ENCODE data around the gene PHEX. TPM values are rescaled to one million over a fixed set of nuclear protein-coding genes. Genes with fewer than 3 reads are reported as not detected.

PHEX gene
- total and polyA plus RNA-seq, 7 donors, result 0.16 to 0.83 (median 0.71) TPM; not detected in 2

GRCh38 chrX:22186165-22186564, 154.0 kb downstream of the PHEX start:
- Histone ChIP-seq H3K27ac (no peak overlapping the region), H3K27me3 (no peaks in the 10 kb centered on the region), H3K4me3 (no peak overlapping the region), H3K4me1 (no peaks in the 10 kb centered on the region), H3K9me3 (no peaks in the 10 kb centered on the region), H3K36me3 (no peaks in the 10 kb centered on the region)
- intact Hi-C loops (cut with DNase I), result no loop called here
- TF ChIP-seq POLR2A (IDR thresholded peaks at IDR 0.05), result no peak
- TF ChIP-seq EP300 (IDR thresholded peaks at IDR 0.05), result no peak
- no peak for TF ChIP-seq CTCF (IDR thresholded peaks at IDR 0.05)
- TF ChIP-seq POLR2AphosphoS5 (IDR thresholded peaks at IDR 0.05), result no peak
- DNase-seq, result no peak
- WGBS, 2 donors, result 22 to 70% methylated on average over 2 of the region's 2 CpGs

- TF ChIP-seq POLR2A (IDR thresholded peaks at IDR 0.05) (no peak), CTCF (IDR thresholded peaks at IDR 0.05) (peak; percentile 25 to 60 (median 46)), EP300 (IDR thresholded peaks at IDR 0.05) (no peak), POLR2AphosphoS5 (IDR thresholded peaks at IDR 0.05) (no peak)
- H3K27me3 ChIP-seq, result no peaks in the 10 kb centered on the region
- H3K4me1 ChIP-seq, result no peaks in the 10 kb centered on the region
- DNase-seq, result peak; percentile 80
- 6 to 22% methylated on average over 13 of the region's 13 CpGs for WGBS, 2 donors
- no peaks in the 10 kb centered on the region for H3K9me3 ChIP-seq
- no peak overlapping the region for H3K27ac ChIP-seq
- H3K36me3 ChIP-seq, result no peaks in the 10 kb centered on the region
- H3K4me3 ChIP-seq, result no peak overlapping the region
- intact Hi-C loops (cut with DNase I), result loop anchor here (5.0 kb wide), 2 partner anchors 55 to 205 kb away; no protein-coding TSS in a partner anchor
Observed at GRCh38 chrX:22192419-22193060, 160.4 kb downstream of the PHEX start.

GRCh38 chrX:22193851-22194659, 161.9 kb downstream of the PHEX start:
- DNase-seq, result no peak
- Histone ChIP-seq H3K27me3 (no peaks in the 10 kb centered on the region), H3K9me3 (no peaks in the 10 kb centered on the region), H3K36me3 (no peaks in the 10 kb centered on the region), H3K4me3 (no peak overlapping the region), H3K4me1 (no peaks in the 10 kb centered on the region), H3K27ac (no peak overlapping the region)
- TF ChIP-seq POLR2AphosphoS5 (IDR thresholded peaks at IDR 0.05) (no peak), EP300 (IDR thresholded peaks at IDR 0.05) (no peak), POLR2A (IDR thresholded peaks at IDR 0.05) (no peak)
- intact Hi-C loops (cut with DNase I), result loop anchor here (5.0 kb wide), 2 partner anchors 57 to 207 kb away; no protein-coding TSS in a partner anchor
- 63 to 72% methylated on average over 8 of the region's 8 CpGs for WGBS, 2 donors

- no peaks in the 10 kb centered on the region for H3K9me3 ChIP-seq
- DNase-seq, result no peak
- H3K36me3 ChIP-seq, result no peaks in the 10 kb centered on the region
- TF ChIP-seq CTCF (IDR thresholded peaks at IDR 0.05), result no peak
- no peak for TF ChIP-seq POLR2A (IDR thresholded peaks at IDR 0.05)
- TF ChIP-seq EP300 (IDR thresholded peaks at IDR 0.05), result no peak
- no peak for TF ChIP-seq POLR2AphosphoS5 (IDR thresholded peaks at IDR 0.05)
- H3K4me1 ChIP-seq, result no peaks in the 10 kb centered on the region
- WGBS, 2 donors, result 14 to 65% methylated on average over 1 of the region's 1 CpG
- no peak overlapping the region for H3K27ac ChIP-seq
- intact Hi-C loops (cut with DNase I), result loop anchor here (5.0 kb wide), 2 partner anchors 57 to 207 kb away; no protein-coding TSS in a partner anchor
- no peaks in the 10 kb centered on the region for H3K27me3 ChIP-seq
- H3K4me3 ChIP-seq, result no peak overlapping the region
Observed at GRCh38 chrX:22194660-22194945, 162.5 kb downstream of the PHEX start.

GRCh38 chrX:22196149-22196548, 164.0 kb downstream of the PHEX start:
- WGBS, 2 donors, result 96 to 98% methylated on average over 1 of the region's 1 CpG
- intact Hi-C loops (cut with DNase I), result no loop called here

More at GRCh38 chrX:22196149-22196548, 164.0 kb downstream of the PHEX start:
- Histone ChIP-seq H3K9me3 (no peaks in the 10 kb centered on the region), H3K27me3 (no peaks in the 10 kb centered on the region), H3K27ac (no peak overlapping the region), H3K4me1 (no peaks in the 10 kb centered on the region), H3K4me3 (no peak overlapping the region), H3K36me3 (no peaks in the 10 kb centered on the region)
- DNase-seq, result no peak
- TF ChIP-seq POLR2A (IDR thresholded peaks at IDR 0.05) (no peak), CTCF (IDR thresholded peaks at IDR 0.05) (no peak), EP300 (IDR thresholded peaks at IDR 0.05) (no peak), POLR2AphosphoS5 (IDR thresholded peaks at IDR 0.05) (no peak)

Measured in sigmoid colon (tissue), 7 donors.